Activated B cell treated with CpG ODN at 0.5 μM for 24 hours (primary cell): ENCODE results near the gene ZNF830. TPM values are rescaled to one million over a fixed set of nuclear protein-coding genes. Genes with fewer than 3 reads are reported as not detected.

Experiments used
- ATAC-seq: fragments of 200-7000 bp; cut with Tn5 transposase; one replicate; pipeline ENCODE4 v1.10.0; 2021; ENCODE audit warnings: low read depth, mild to moderate bottlenecking, moderate library complexity
- CTCF ChIA-PET: fragments of 350-600 bp; sonication (Branson Sonifier 250); formaldehyde crosslinking; loops from one replicate; lab custom pipeline; 2021; ENCODE audit warnings: antibody characterized with exemption; lab: Charles Lee
- POLR2A ChIA-PET: fragments of 350-600 bp; sonication (Branson Sonifier 250); formaldehyde crosslinking; loops from one replicate; lab custom pipeline; 2021; ENCODE audit warnings: antibody characterized with exemption; lab: Charles Lee
- DNase-seq: peaks from one replicate; pipeline ENCODE4 v3.0.0; 2022
- H3K27ac Mint-ChIP-seq: one replicate; pipeline ENCODE4 v1.8.0; 2020; ENCODE audit warnings: mixed read lengths
- H3K27me3 Mint-ChIP-seq: one replicate; pipeline ENCODE4 v1.8.0; 2021; ENCODE audit warnings: mixed read lengths
- H3K36me3 Mint-ChIP-seq: one replicate; pipeline ENCODE4 v1.8.0; 2021; ENCODE audit warnings: low read depth, mixed read lengths
- H3K4me1 Mint-ChIP-seq: one replicate; pipeline ENCODE4 v1.8.0; 2021; ENCODE audit warnings: mixed read lengths
- H3K4me3 Mint-ChIP-seq: one replicate; pipeline ENCODE4 v1.8.0; 2020; ENCODE audit warnings: mild to moderate bottlenecking, mixed read lengths
- H3K9me3 Mint-ChIP-seq: one replicate; pipeline ENCODE4 v1.8.0; 2020; ENCODE audit warnings: mixed read lengths
- intact Hi-C: fragments of 100-400 bp; cut with micrococcal nuclease; formaldehyde crosslinking; loops from one replicate; pipeline ENCODE4 v1.15.1; 2024
- total RNA-seq: library from RNA; stranded (reverse); gene quantifications from 2 replicates; pipeline ENCODE4 v1.2.3, GENCODE V29; 2022
- TF ChIP-seq, protein P1 (sequence below): fragments of 200-600 bp; IDR thresholded peaks from one replicate; pipeline ENCODE4 v1.8.0; 2022; ENCODE audit warnings: antibody characterized with exemption, mild to moderate bottlenecking

Gene ZNF830
- total RNA-seq, 1 donor from 2014 or later: 29.9 TPM

DNA sequence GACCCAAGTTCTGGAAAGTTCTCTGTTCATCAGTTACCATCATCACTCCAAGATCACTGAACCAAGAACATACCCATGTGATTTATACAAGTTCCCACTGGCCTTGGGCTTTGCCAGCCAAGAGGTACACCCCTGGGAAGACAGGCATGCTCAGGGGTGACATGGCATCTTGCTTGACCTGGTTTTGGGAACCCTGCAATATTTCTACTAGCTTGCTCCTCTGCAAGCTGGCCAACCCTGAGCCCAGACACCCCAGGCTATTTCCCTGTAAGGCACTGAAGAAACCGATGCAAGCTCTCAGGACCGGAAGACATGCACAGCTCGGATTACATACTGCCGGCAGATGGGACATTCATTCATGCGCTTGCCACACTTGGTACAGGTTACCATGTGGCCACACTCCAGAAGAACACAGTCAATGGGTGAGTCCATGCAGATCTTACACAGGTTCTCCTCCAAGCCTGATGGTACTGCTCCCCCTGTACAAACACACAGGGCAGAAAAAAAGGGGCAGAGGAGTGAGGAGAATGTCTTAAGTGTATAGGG, 50.4 kb downstream of the ZNF830 start:
- TF ChIP-seq, protein P1, sequence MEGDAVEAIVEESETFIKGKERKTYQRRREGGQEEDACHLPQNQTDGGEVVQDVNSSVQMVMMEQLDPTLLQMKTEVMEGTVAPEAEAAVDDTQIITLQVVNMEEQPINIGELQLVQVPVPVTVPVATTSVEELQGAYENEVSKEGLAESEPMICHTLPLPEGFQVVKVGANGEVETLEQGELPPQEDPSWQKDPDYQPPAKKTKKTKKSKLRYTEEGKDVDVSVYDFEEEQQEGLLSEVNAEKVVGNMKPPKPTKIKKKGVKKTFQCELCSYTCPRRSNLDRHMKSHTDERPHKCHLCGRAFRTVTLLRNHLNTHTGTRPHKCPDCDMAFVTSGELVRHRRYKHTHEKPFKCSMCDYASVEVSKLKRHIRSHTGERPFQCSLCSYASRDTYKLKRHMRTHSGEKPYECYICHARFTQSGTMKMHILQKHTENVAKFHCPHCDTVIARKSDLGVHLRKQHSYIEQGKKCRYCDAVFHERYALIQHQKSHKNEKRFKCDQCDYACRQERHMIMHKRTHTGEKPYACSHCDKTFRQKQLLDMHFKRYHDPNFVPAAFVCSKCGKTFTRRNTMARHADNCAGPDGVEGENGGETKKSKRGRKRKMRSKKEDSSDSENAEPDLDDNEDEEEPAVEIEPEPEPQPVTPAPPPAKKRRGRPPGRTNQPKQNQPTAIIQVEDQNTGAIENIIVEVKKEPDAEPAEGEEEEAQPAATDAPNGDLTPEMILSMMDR: no peak
- POLR2A ChIA-PET: no interaction called here
- no peaks in the 10 kb centered on the region for H3K9me3 Mint-ChIP-seq

More for the DNA sequence above, 50.4 kb downstream of the ZNF830 start:
- peaks cover 84% of the 10 kb centered on the region for H3K36me3 Mint-ChIP-seq
- DNase-seq: no peak
- no peak for ATAC-seq
- no peak overlapping the region for H3K27ac Mint-ChIP-seq
- intact Hi-C loops: no loop called here
- no peaks in the 10 kb centered on the region for H3K4me1 Mint-ChIP-seq
- no peaks in the 10 kb centered on the region for H3K27me3 Mint-ChIP-seq
- CTCF ChIA-PET: interaction anchor here (1.7 kb wide), 1 partner anchor 78 kb away, joined by 4 read pairs; no protein-coding TSS in a partner anchor
- H3K4me3 Mint-ChIP-seq: no peak overlapping the region

Other genes with a start within 250 kb of the ZNF830 start
- gene CCT6B, start 80 bp upstream of the ZNF830 start, total RNA-seq: 2.1 and 2.4 TPM in 2 replicates
- 42.4 and 45.8 TPM in 2 replicates for gene LIG3, start 19.0 kb downstream of the ZNF830 start, total RNA-seq
- 31.5 and 34.1 TPM in 2 replicates for gene RFFL, start 102.2 kb downstream of the ZNF830 start, total RNA-seq
- 17.0 and 22.9 TPM in 2 replicates for gene RAD51D, start 158.3 kb downstream of the ZNF830 start, total RNA-seq
- not detected in 2 replicates for gene FNDC8, start 160.1 kb downstream of the ZNF830 start, total RNA-seq
- 22.1 and 26.3 TPM in 2 replicates for gene NLE1, start 180.8 kb downstream of the ZNF830 start, total RNA-seq
- not detected in 2 replicates for gene UNC45B, start 186.3 kb downstream of the ZNF830 start, total RNA-seq
- gene SLC35G3, start 232.9 kb downstream of the ZNF830 start, total RNA-seq: 0.10 and 0.16 TPM in 2 replicates